ENCODE data around the gene CRAT. TPM values are rescaled to one million over a fixed set of nuclear protein-coding genes. Genes with fewer than 3 reads are reported as not detected.

Gene CRAT
- total RNA-seq, 1 experiment from 2014 or later, result 38.8 TPM

DNA sequence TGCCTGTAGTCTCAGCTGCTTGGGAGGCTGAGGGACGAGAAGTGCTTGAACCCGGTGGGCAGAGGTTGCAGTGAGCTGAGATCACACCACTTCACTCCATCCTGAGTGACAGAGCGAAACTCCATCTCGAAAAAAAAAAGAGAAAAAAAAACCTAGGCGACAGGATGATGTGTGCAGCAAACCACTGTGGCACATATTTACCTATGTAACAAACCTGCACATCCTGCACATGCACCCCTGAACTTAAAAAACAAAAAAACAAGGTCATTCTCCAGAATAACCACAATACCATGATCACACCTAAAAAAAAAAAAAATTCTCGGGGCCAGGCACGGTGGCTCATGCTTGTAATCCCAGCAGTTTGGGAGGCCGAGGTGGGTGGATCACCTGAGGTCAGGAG is 37.2 kb downstream of the CRAT start:
- Histone ChIP-seq H3K27ac (ENCODE audit: low read length) (no peak overlapping the region), H3K9me3 (ENCODE audit: control insufficient read depth, insufficient read depth, low read depth, low read length) (no peaks in the 10 kb centered on the region), H3K4me3 (ENCODE audit: low read depth in 2 of 2, low read length in 2 of 2) (no peak overlapping the region), H3K36me3 (ENCODE audit: control insufficient read depth, insufficient read depth, low read length) (no peaks in the 10 kb centered on the region), H3K4me1 (ENCODE audit: control insufficient read depth, insufficient read depth, low read length) (no peaks in the 10 kb centered on the region), H3K27me3 (ENCODE audit: control insufficient read depth, insufficient read depth, low read length) (no peaks in the 10 kb centered on the region)
- ChIA-PET CTCF (no interaction called here), POLR2A (no interaction called here)
- TF ChIP-seq TCF7L2 (IDR thresholded peaks at IDR 0.05; ENCODE audit: low read depth, low read length) (no peak), POLR2AphosphoS5 (IDR thresholded peaks at IDR 0.05; ENCODE audit: low read depth, low read length) (no peak)
- TF ChIP-seq, protein P1, sequence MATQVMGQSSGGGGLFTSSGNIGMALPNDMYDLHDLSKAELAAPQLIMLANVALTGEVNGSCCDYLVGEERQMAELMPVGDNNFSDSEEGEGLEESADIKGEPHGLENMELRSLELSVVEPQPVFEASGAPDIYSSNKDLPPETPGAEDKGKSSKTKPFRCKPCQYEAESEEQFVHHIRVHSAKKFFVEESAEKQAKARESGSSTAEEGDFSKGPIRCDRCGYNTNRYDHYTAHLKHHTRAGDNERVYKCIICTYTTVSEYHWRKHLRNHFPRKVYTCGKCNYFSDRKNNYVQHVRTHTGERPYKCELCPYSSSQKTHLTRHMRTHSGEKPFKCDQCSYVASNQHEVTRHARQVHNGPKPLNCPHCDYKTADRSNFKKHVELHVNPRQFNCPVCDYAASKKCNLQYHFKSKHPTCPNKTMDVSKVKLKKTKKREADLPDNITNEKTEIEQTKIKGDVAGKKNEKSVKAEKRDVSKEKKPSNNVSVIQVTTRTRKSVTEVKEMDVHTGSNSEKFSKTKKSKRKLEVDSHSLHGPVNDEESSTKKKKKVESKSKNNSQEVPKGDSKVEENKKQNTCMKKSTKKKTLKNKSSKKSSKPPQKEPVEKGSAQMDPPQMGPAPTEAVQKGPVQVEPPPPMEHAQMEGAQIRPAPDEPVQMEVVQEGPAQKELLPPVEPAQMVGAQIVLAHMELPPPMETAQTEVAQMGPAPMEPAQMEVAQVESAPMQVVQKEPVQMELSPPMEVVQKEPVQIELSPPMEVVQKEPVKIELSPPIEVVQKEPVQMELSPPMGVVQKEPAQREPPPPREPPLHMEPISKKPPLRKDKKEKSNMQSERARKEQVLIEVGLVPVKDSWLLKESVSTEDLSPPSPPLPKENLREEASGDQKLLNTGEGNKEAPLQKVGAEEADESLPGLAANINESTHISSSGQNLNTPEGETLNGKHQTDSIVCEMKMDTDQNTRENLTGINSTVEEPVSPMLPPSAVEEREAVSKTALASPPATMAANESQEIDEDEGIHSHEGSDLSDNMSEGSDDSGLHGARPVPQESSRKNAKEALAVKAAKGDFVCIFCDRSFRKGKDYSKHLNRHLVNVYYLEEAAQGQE (IDR thresholded peaks at IDR 0.05; ENCODE audit: insufficient read depth in 1 of 2, low read depth in 2 of 2, low read length in 1 of 2), result no peak
- TF ChIP-seq, protein P2, sequence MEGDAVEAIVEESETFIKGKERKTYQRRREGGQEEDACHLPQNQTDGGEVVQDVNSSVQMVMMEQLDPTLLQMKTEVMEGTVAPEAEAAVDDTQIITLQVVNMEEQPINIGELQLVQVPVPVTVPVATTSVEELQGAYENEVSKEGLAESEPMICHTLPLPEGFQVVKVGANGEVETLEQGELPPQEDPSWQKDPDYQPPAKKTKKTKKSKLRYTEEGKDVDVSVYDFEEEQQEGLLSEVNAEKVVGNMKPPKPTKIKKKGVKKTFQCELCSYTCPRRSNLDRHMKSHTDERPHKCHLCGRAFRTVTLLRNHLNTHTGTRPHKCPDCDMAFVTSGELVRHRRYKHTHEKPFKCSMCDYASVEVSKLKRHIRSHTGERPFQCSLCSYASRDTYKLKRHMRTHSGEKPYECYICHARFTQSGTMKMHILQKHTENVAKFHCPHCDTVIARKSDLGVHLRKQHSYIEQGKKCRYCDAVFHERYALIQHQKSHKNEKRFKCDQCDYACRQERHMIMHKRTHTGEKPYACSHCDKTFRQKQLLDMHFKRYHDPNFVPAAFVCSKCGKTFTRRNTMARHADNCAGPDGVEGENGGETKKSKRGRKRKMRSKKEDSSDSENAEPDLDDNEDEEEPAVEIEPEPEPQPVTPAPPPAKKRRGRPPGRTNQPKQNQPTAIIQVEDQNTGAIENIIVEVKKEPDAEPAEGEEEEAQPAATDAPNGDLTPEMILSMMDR (IDR thresholded peaks at IDR 0.05), result no peak
- ATAC-seq, result no peak
- DNase-seq (ENCODE audit: low read depth, low spot score), result no peak
- in situ Hi-C loops (cut with HindIII; ENCODE audit: low pct_unique_long_range_greater_than_20kb, low sequenced_read_pairs) (no loop called here), intact Hi-C loops (cut with micrococcal nuclease; ENCODE audit: unreplicated experiment) (no loop called here)
- no TSS peak for BruUV-seq (replicated peaks)

DNA sequence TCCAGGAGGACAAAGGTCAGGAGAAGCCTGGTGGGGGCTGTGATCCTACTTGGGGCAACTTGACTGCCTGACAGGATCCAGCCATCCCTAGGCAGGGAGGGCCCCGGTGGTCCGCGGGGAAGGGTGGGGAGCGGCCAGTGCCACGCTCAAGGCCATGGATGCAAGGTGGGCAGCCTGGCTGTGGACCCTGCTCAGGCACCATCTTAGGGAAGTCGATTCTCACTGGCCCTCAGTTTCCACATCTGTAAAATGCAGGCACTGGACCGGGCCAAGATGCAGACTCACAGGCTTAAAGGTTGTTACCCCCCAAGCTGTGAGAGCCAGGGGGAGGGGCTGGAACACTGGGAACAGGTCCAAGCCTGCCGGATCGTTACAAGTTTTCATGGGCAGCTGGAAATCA is 38.4 kb downstream of the CRAT start:
- POLR2A ChIA-PET, result no interaction called here
- no TSS peak for BruUV-seq (replicated peaks)

More for the DNA sequence above, 38.4 kb downstream of the CRAT start:
- H3K9me3 ChIP-seq (ENCODE audit: control insufficient read depth, insufficient read depth, low read depth, low read length), result no peaks in the 10 kb centered on the region
- H3K4me1 ChIP-seq (ENCODE audit: control insufficient read depth, insufficient read depth, low read length), result no peaks in the 10 kb centered on the region
- no peak for DNase-seq (ENCODE audit: low read depth, low spot score)
- intact Hi-C loops (cut with micrococcal nuclease; ENCODE audit: unreplicated experiment) (no loop called here), in situ Hi-C loops (cut with HindIII; ENCODE audit: low pct_unique_long_range_greater_than_20kb, low sequenced_read_pairs) (no loop called here)
- H3K36me3 ChIP-seq (ENCODE audit: control insufficient read depth, insufficient read depth, low read length), result no peaks in the 10 kb centered on the region
- no peak overlapping the region for H3K27ac ChIP-seq (ENCODE audit: low read length)
- ATAC-seq, result no peak
- H3K27me3 ChIP-seq (ENCODE audit: control insufficient read depth, insufficient read depth, low read length), result no peaks in the 10 kb centered on the region
- TF ChIP-seq, protein P1 (IDR thresholded peaks at IDR 0.05; ENCODE audit: insufficient read depth in 1 of 2, low read depth in 2 of 2, low read length in 1 of 2), result no peak
- TF ChIP-seq POLR2AphosphoS5 (IDR thresholded peaks at IDR 0.05; ENCODE audit: low read depth, low read length) (no peak), TCF7L2 (IDR thresholded peaks at IDR 0.05; ENCODE audit: low read depth, low read length) (no peak), SIN3A (IDR thresholded peaks at IDR 0.05; ENCODE audit: borderline replicate concordance, insufficient read depth, low read depth, low read length) (no peak)
- TF ChIP-seq, protein P2 (IDR thresholded peaks at IDR 0.05), result no peak
- H3K4me3 ChIP-seq (ENCODE audit: low read depth in 2 of 2, low read length in 2 of 2), result no peak overlapping the region
- CTCF ChIA-PET, result no interaction called here
